ENCODE measurements around the gene KRTAP15-1.

DNA sequence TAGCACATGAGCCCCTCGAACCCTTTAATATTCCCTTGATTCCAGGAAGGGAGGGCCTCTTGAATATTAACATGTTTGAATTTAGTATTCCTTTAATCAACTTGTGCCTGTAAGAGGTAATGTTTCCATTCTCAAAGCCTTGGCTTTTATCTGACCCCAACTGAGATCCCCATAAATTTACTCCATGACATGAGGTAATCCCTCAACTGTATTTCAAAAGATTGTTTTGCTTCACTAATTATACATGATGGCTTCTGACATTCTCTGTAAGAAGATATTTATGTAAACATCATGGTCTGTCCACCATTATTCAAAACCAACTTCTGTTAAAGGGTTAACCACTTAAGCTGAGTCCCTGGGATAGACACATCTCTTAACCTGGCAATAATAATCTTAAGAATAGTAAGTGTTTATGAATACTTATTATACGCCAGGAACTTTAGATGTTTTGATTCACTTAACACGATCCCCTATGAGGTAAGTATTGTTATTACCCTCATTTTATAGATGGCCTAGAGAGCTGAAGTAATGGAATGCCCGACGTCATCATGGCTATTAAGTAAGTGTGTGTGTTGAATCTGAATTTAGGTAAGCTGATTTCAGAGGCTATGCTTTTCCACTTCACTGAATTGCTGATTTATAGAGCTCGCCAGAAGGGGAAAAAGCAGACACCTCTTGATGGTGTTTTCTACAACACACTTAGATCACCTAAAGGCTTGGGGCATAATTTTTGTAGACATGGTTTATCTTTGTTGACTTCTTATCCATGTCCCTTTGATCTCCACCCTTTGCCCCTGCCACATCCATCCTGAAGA lies 29.0 kb downstream of the KRTAP15-1 start:
- TF ChIP-seq, protein P1, sequence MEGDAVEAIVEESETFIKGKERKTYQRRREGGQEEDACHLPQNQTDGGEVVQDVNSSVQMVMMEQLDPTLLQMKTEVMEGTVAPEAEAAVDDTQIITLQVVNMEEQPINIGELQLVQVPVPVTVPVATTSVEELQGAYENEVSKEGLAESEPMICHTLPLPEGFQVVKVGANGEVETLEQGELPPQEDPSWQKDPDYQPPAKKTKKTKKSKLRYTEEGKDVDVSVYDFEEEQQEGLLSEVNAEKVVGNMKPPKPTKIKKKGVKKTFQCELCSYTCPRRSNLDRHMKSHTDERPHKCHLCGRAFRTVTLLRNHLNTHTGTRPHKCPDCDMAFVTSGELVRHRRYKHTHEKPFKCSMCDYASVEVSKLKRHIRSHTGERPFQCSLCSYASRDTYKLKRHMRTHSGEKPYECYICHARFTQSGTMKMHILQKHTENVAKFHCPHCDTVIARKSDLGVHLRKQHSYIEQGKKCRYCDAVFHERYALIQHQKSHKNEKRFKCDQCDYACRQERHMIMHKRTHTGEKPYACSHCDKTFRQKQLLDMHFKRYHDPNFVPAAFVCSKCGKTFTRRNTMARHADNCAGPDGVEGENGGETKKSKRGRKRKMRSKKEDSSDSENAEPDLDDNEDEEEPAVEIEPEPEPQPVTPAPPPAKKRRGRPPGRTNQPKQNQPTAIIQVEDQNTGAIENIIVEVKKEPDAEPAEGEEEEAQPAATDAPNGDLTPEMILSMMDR (IDR thresholded peaks at IDR 0.05; ENCODE audit: insufficient read depth, low read length, poor library complexity, severe bottlenecking): no peak
- TF ChIP-seq EZH2phosphoT487 (conservative IDR thresholded peaks at IDR 0.05; ENCODE audit: low read length): no peak
